ENCODE data around the gene UTP20.

UTP20 gene

DNA sequence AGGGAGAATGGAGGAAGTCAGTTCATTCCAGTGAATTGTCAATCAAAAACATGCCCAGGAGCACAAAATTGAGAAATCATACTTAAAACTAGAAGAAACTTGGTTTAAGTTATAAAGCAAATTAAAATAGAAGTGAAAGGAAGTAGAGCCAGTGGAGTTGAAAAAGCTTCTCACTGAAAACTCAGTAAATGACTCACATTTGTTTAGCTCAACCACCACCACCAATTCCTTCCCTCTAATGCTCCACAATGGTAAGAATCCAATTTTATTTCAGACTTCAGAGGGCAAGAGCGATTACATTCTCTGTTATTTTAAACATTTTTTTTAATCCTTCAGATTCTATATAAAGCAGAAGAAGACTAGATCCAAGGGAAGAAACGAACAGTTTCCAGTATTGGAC lies 19.4 kb downstream of the UTP20 start:
- TF ChIP-seq GATA1 (IDR thresholded peaks at IDR 0.05; ENCODE audit: low read depth, low read length) (no peak), POLR2A (IDR thresholded peaks at IDR 0.05; ENCODE audit: low read length) (no peak)
- no peak for DNase-seq

DNA sequence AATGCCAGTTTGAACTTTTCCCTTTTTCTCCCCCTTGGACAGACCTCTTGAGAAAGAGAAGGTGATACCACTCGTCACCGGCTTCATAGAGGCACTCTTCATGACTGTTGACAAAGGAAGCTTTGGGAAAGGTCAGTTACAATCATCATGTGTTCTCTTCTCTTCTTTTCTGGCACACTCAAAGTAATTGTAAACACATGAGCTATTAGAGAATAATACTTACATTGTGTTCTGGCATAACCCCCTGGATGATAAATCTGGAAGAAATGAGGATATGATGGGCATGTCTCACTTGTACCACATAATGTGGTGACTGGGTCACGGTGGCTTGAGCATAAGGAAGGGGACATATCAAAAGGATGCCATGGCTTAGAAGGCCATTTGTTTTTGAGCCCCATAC lies 20.0 kb downstream of the UTP20 start:
- TF ChIP-seq POLR2A (IDR thresholded peaks at IDR 0.05; ENCODE audit: low read length) (no peak), GATA1 (IDR thresholded peaks at IDR 0.05; ENCODE audit: low read depth, low read length) (no peak)
- DNase-seq, result no peak

GRCh38 chr12:101302741-101303140 lies 22.8 kb downstream of the UTP20 start:
- no peak for DNase-seq
- TF ChIP-seq POLR2A (IDR thresholded peaks at IDR 0.05; ENCODE audit: low read length) (no peak), GATA1 (IDR thresholded peaks at IDR 0.05; ENCODE audit: low read depth, low read length) (no peak)

GRCh38 chr12:101305226-101305779 lies 25.4 kb downstream of the UTP20 start:
- TF ChIP-seq GATA1 (IDR thresholded peaks at IDR 0.05; ENCODE audit: low read depth, low read length), result no peak
- TF ChIP-seq POLR2A (IDR thresholded peaks at IDR 0.05; ENCODE audit: low read length), result no peak
- no peak for DNase-seq

DNA sequence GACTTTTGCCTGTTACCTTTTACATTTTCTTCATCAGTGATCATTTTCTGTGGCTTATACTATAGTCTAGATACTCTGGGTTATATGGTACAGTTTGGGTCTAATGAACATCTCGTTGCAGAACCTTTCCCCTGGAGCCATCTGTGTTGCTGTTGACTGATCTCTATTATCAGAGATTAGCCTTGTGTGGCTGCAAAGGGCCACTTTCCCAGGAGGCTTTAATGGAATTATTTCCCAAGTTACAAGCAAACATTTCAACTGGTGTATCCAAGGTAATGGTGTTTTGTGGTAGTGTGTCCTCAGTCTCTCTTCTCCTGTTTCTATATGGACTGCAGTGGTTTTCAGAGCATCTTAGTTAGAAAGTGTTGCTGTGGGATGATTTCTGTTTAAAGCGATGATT lies 25.9 kb downstream of the UTP20 start:
- TF ChIP-seq POLR2A (IDR thresholded peaks at IDR 0.05; ENCODE audit: low read length), result no peak
- TF ChIP-seq GATA1 (IDR thresholded peaks at IDR 0.05; ENCODE audit: low read depth, low read length), result no peak
- DNase-seq, result no peak

- no peak for DNase-seq
- TF ChIP-seq POLR2A (IDR thresholded peaks at IDR 0.05; ENCODE audit: low read length) (no peak), GATA1 (IDR thresholded peaks at IDR 0.05; ENCODE audit: low read depth, low read length) (no peak)
These were observed 42.6 kb downstream of the UTP20 start for GRCh38 chr12:101322480-101322879.

GRCh38 chr12:101323255-101323654 lies 43.4 kb downstream of the UTP20 start:
- TF ChIP-seq GATA1 (IDR thresholded peaks at IDR 0.05; ENCODE audit: low read depth, low read length), result no peak
- TF ChIP-seq POLR2A (IDR thresholded peaks at IDR 0.05; ENCODE audit: low read length), result no peak

DNA sequence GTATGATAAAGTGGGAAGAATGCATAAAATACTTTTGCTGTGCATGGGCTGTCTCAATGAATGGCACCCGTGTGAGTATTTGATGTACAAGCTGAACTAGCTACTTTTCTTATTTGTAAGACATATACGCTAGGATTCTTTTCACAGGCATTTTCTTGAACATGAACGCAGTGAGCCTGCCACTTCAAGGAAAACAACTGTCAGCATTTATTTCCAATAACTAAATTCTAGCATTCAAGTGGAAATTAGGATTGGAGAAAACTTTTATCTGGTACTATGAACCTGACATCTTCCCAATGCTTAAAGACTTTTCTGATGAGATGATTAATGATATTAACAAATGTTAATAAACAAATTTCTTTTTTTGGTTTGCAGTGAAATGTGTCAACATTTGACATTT lies 45.7 kb downstream of the UTP20 start:
- DNase-seq, result no peak
- no peak for TF ChIP-seq GATA1 (IDR thresholded peaks at IDR 0.05; ENCODE audit: low read depth, low read length)

More at GRCh38 chr12:101323255-101323654, 43.4 kb downstream of the UTP20 start:
- DNase-seq, result no peak

GRCh38 chr12:101327051-101327450 lies 47.1 kb downstream of the UTP20 start:
- TF ChIP-seq GATA1 (IDR thresholded peaks at IDR 0.05; ENCODE audit: low read depth, low read length) (no peak), POLR2A (IDR thresholded peaks at IDR 0.05; ENCODE audit: low read length) (no peak)
- DNase-seq, result no peak

GRCh38 chr12:101327546-101327945 lies 47.6 kb downstream of the UTP20 start:
- TF ChIP-seq GATA1 (IDR thresholded peaks at IDR 0.05; ENCODE audit: low read depth, low read length) (no peak), POLR2A (IDR thresholded peaks at IDR 0.05; ENCODE audit: low read length) (no peak)
- no peak for DNase-seq

- TF ChIP-seq POLR2A (IDR thresholded peaks at IDR 0.05; ENCODE audit: low read length) (no peak), GATA1 (IDR thresholded peaks at IDR 0.05; ENCODE audit: low read depth, low read length) (no peak)
- DNase-seq, result no peak
These were observed 49.0 kb downstream of the UTP20 start for GRCh38 chr12:101328917-101329316.

DNA sequence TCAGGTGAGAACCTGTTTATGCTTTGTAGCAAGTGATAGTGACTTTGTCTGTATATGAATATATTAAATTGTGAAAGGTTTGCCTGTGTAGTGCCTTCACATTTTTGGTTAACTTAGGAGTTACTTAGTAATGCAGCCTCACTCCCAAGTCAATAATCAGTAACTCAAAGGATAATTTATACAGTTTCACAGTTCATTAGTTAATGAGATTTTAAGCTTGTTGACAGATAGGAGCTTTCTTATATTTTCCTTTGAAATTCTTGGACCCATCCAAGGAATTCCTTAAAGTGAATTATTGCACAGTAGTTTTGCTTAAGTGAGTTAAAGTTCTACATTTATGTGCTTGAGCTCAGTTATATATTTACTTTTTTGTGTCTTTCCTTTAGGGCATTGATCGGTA lies 50.7 kb downstream of the UTP20 start:
- DNase-seq, result no peak
- TF ChIP-seq GATA1 (IDR thresholded peaks at IDR 0.05; ENCODE audit: low read depth, low read length), result no peak
- no peak for TF ChIP-seq POLR2A (IDR thresholded peaks at IDR 0.05; ENCODE audit: low read length)

- TF ChIP-seq POLR2A (IDR thresholded peaks at IDR 0.05; ENCODE audit: low read length), result no peak
- no peak for TF ChIP-seq GATA1 (IDR thresholded peaks at IDR 0.05; ENCODE audit: low read depth, low read length)
- DNase-seq, result no peak
These were observed 56.5 kb downstream of the UTP20 start for GRCh38 chr12:101336437-101336836.

- DNase-seq, result no peak
- no peak for TF ChIP-seq POLR2A (IDR thresholded peaks at IDR 0.05; ENCODE audit: low read length)
- no peak for TF ChIP-seq GATA1 (IDR thresholded peaks at IDR 0.05; ENCODE audit: low read depth, low read length)
These were observed 58.2 kb downstream of the UTP20 start for GRCh38 chr12:101338087-101338486.

DNA sequence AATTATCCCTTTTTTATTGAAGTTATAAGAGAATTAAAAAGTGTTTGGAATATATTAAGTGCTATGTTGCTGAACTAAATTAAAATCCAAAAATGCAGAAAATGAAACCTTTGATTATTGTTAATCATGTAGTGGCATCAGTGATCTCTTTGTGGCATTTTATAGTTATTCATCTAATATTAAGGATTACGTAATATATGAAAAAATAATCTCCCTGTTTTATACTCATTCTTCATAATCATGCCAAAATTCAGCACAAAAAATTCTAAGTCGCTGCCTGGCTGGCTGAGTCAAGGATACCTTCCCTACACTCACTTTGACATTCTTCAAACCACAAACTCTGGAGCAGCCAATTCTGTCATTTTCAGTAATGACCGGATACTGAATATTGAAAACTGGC lies 64.0 kb downstream of the UTP20 start:
- DNase-seq, result no peak
- no peak for TF ChIP-seq GATA1 (IDR thresholded peaks at IDR 0.05; ENCODE audit: low read depth, low read length)
- no peak for TF ChIP-seq POLR2A (IDR thresholded peaks at IDR 0.05; ENCODE audit: low read length)

DNA sequence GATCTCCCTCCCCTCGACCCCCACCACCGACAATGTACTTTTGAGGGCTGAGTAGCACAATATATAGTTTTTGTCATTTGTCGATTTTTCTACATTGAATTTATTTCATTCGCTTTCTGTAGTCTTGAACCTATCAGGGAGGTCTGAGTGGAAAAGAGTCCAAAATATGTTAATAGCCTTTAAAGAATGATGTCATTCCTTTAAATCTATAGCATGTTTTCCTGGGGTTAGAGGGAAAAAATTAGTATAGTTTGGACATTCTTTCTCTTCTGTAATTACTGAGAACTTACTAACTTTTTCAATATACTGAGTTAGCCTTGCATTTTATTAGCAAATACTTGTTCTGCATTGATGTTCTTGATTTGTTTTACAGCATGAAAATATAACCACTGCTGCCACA lies 71.8 kb downstream of the UTP20 start:
- TF ChIP-seq GATA1 (IDR thresholded peaks at IDR 0.05; ENCODE audit: low read depth, low read length) (no peak), POLR2A (IDR thresholded peaks at IDR 0.05; ENCODE audit: low read length) (no peak)
- no peak for DNase-seq

Data from erythroblast (primary cell).